Osteoblast (primary cell): Measurements from ENCODE around the gene TREM1. TPM values are rescaled to one million over a fixed set of nuclear protein-coding genes. Genes with fewer than 3 reads are reported as not detected.

Source experiments
- DNase-seq: peaks from one replicate; pipeline ENCODE4 v3.0.0; 2011; ENCODE audit warnings: low spot score, mixed read lengths; ENCODE audit not compliant: insufficient read length; ENCODE audit errors: missing footprints
- H2AFZ ChIP-seq: 2 replicates; pipeline ENCODE4 v1.6.0; 2011; ENCODE audit warnings: mild to moderate bottlenecking, low read length
- H3K27ac ChIP-seq: 2 replicates; pipeline ENCODE4 v1.5.1; 2011; ENCODE audit warnings: mild to moderate bottlenecking, low read depth, low read length, moderate library complexity
- H3K27me3 ChIP-seq: 2 replicates; pipeline ENCODE4 v1.6.0; 2012; ENCODE audit warnings: mild to moderate bottlenecking, control low read depth, inconsistent platforms, low read length, moderate library complexity; ENCODE audit not compliant: insufficient read depth
- H3K36me3 ChIP-seq: 2 replicates; pipeline ENCODE4 v1.5.1; 2011; ENCODE audit warnings: mild to moderate bottlenecking, low read length, control low read depth, moderate library complexity; ENCODE audit not compliant: insufficient read depth
- H3K4me1 ChIP-seq: 2 replicates; pipeline ENCODE4 v1.5.1; 2011; ENCODE audit warnings: mild to moderate bottlenecking, low read length, control low read depth, moderate library complexity; ENCODE audit not compliant: insufficient read depth
- H3K4me2 ChIP-seq: 2 replicates; pipeline ENCODE4 v1.6.0; 2011; ENCODE audit warnings: mild to moderate bottlenecking, low read length; ENCODE audit not compliant: insufficient read depth
- H3K4me3 ChIP-seq: fragments of 200-600 bp; sonication (generic); 3 replicates; pipeline ENCODE4 v1.5.1; 2012; ENCODE audit warnings: mild to moderate bottlenecking, low read length, inconsistent platforms; ENCODE audit not compliant: insufficient read depth
- H3K79me2 ChIP-seq: 2 replicates; pipeline ENCODE4 v1.6.0; 2012; ENCODE audit warnings: mild to moderate bottlenecking, low read length, control low read depth, inconsistent platforms; ENCODE audit not compliant: insufficient read depth
- H3K9me3 ChIP-seq: 2 replicates; pipeline ENCODE4 v1.5.1; 2011; ENCODE audit warnings: low read depth, low read length, control low read depth
- H4K20me1 ChIP-seq: 2 replicates; pipeline ENCODE4 v1.6.0; 2012; ENCODE audit warnings: mild to moderate bottlenecking, low read length, control low read depth; ENCODE audit not compliant: insufficient read depth
- total RNA-seq: library from RNA; depleted of rRNA; stranded (reverse); fragments of >200 nt; gene quantifications from 2 replicates; pipeline ENCODE4 v1.2.3, GENCODE V29; 2012
- TF ChIP-seq, protein P1 (sequence below): IDR thresholded peaks from 2 replicates; pipeline ENCODE4 v1.5.1; 2011; ENCODE audit warnings: mild to moderate bottlenecking, low read depth, low read length, moderate library complexity; ENCODE audit errors: extremely low read depth

Gene TREM1
- total RNA-seq, 1 donor, result 0.72 TPM

DNA sequence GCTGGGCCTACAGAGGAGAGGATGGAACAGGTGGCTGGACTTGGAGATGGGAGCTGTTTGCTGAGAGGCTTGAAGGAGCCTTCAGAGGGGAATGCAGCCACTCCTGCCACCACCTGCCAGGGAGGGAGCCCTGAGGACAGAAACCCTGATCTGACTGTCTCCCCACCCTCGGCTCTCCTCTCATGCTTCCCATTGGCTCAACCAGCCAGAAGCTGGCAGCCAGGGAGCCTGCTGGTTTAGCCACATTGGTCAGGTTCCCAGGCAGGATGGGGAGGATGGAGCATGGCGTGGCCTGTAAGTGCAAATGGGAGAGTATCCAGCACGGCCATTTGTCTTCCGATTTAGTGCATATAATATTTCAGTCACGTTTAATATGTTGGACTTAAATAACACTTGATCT is 12.8 kb downstream of the TREM1 start:
- Histone ChIP-seq H3K27me3 (peaks cover 4% of the 10 kb centered on the region), H3K79me2 (no peaks in the 10 kb centered on the region), H3K9me3 (no peaks in the 10 kb centered on the region), H3K4me1 (no peaks in the 10 kb centered on the region), H3K27ac (no peak overlapping the region), H3K4me2 (no peak overlapping the region), H4K20me1 (no peaks in the 10 kb centered on the region), H3K4me3 (no peak overlapping the region), H3K36me3 (no peaks in the 10 kb centered on the region), H2AFZ (no peak overlapping the region)
- no peak for DNase-seq
- TF ChIP-seq, protein P1, sequence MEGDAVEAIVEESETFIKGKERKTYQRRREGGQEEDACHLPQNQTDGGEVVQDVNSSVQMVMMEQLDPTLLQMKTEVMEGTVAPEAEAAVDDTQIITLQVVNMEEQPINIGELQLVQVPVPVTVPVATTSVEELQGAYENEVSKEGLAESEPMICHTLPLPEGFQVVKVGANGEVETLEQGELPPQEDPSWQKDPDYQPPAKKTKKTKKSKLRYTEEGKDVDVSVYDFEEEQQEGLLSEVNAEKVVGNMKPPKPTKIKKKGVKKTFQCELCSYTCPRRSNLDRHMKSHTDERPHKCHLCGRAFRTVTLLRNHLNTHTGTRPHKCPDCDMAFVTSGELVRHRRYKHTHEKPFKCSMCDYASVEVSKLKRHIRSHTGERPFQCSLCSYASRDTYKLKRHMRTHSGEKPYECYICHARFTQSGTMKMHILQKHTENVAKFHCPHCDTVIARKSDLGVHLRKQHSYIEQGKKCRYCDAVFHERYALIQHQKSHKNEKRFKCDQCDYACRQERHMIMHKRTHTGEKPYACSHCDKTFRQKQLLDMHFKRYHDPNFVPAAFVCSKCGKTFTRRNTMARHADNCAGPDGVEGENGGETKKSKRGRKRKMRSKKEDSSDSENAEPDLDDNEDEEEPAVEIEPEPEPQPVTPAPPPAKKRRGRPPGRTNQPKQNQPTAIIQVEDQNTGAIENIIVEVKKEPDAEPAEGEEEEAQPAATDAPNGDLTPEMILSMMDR, result no peak

DNA sequence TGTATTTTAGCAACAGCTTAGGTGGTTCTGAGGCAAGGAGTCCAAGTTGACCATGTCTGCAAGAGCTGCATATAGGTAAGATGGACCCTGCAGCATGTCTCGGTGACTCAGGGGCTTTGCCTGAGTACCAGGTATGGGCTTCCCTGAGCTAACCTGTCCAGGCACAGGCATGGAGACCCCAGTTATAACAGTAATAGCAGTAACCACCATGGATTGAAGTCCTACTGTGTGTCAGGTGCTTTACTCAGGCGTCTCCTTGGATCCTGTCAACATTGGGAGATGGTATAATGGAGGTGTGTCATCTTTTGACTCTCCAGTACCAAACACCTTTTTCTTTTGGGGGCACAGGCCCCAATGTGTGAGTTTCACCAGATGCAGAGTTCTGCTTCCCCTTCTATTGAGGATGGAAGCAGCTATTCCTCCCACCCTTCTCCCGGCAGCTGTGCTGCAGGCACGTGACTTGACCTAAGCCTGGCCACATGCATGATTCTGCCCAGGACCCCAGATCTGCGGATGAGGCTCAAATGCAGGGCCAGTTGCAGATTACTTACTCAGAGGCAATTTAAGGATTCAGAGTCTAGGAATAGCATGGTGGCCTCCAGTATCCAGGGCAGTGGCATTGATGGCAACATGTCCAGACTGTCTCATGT is 13.8 kb downstream of the TREM1 start:
- H3K27me3 ChIP-seq, result peaks cover 4% of the 10 kb centered on the region
- H4K20me1 ChIP-seq, result no peaks in the 10 kb centered on the region
- no peaks in the 10 kb centered on the region for H3K4me1 ChIP-seq
- H3K36me3 ChIP-seq, result no peaks in the 10 kb centered on the region
- TF ChIP-seq, protein P1, result no peak
- no peak overlapping the region for H3K4me2 ChIP-seq
- no peaks in the 10 kb centered on the region for H3K9me3 ChIP-seq
- no peak for DNase-seq
- H3K27ac ChIP-seq, result no peak overlapping the region
- H2AFZ ChIP-seq, result no peak overlapping the region
- no peak overlapping the region for H3K4me3 ChIP-seq
- no peaks in the 10 kb centered on the region for H3K79me2 ChIP-seq

DNA sequence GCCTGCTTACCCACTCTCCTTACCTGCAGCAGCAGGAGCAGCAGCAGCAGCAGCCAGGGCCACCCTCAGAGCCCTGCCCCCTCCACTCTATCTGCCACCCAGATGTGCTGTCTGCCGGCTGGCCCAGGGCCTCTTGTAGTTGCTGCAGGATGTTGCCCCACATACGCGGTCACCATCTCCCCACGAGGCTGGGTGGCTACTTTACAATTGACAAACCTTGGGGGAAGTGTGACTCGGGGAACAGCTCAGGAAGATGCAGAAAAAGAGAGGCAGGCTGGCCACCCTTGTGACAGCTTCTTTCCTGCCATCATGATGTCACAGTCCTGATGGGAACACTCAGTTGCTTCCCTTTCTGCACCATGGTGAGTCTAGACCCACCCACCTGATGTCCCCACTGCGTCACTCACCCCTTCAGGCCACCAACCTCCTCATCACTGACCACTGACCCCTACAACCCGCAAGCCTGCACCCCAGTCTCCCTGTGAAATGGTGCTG is 14.5 kb downstream of the TREM1 start:
- no peaks in the 10 kb centered on the region for H3K36me3 ChIP-seq
- TF ChIP-seq, protein P1, result no peak
- no peaks in the 10 kb centered on the region for H3K4me1 ChIP-seq
- H2AFZ ChIP-seq, result no peak overlapping the region
- no peaks in the 10 kb centered on the region for H4K20me1 ChIP-seq
- no peaks in the 10 kb centered on the region for H3K9me3 ChIP-seq
- no peak overlapping the region for H3K27ac ChIP-seq
- no peaks in the 10 kb centered on the region for H3K79me2 ChIP-seq
- H3K4me2 ChIP-seq, result no peak overlapping the region
- peaks cover 4% of the 10 kb centered on the region for H3K27me3 ChIP-seq
- no peak overlapping the region for H3K4me3 ChIP-seq
- DNase-seq, result no peak

DNA sequence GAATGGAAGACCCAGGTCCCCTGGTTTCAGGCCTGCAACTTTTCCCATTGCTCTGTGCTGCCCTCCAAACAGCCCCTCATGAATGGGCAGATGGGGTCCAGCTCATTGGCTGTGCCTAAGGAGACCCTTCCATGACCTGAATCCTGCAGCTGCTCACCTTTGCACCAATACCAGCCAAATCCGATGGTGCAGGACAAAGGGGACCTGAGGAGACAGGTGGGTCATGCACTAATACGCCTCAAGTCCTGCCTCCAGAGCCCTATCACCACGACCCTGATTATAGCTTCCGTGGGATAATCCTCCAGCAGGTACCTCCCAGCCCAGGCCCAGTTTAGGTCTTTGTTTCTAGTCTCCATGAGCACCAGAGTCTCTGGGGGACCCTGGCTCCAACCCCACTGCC is 16.8 kb downstream of the TREM1 start:
- Histone ChIP-seq H3K27ac (no peak overlapping the region), H3K79me2 (no peaks in the 10 kb centered on the region), H3K36me3 (no peaks in the 10 kb centered on the region), H3K9me3 (no peaks in the 10 kb centered on the region), H3K4me1 (no peaks in the 10 kb centered on the region), H3K27me3 (no peaks in the 10 kb centered on the region), H3K4me3 (no peak overlapping the region), H4K20me1 (no peaks in the 10 kb centered on the region), H3K4me2 (no peak overlapping the region), H2AFZ (no peak overlapping the region)
- TF ChIP-seq, protein P1, result no peak
- DNase-seq, result no peak
